Measurements from ENCODE around the gene TAS2R30.
"Not testable (repeated sequence)": the region's sequence is repeated elsewhere in the genome, so short reads cannot be mapped to it uniquely, and the experiment has no call there.

Gene TAS2R30

GRCh38 chr12:11130999-11131398, 3.4 kb downstream of the TAS2R30 start:
- Histone ChIP-seq H3K9me3 (ENCODE audit: control insufficient read depth, insufficient read depth, low read length) (no peaks in the 10 kb centered on the region), H3K4me3 (ENCODE audit: low read depth, low read length) (no peak overlapping the region), H3K9ac (ENCODE audit: low read depth, low read length) (no peak overlapping the region), H3K36me3 (ENCODE audit: control insufficient read depth, insufficient read depth, low read length) (no peaks in the 10 kb centered on the region), H3K27ac (ENCODE audit: low read depth, low read length) (no peak overlapping the region), H3K4me1 (ENCODE audit: control insufficient read depth, insufficient read depth, low read length) (no peaks in the 10 kb centered on the region), H3K27me3 (ENCODE audit: control insufficient read depth, insufficient read depth, low read length) (no peaks in the 10 kb centered on the region)

- Histone ChIP-seq H3K9me3 (ENCODE audit: control insufficient read depth, insufficient read depth, low read length) (no peaks in the 10 kb centered on the region), H3K4me3 (ENCODE audit: low read depth, low read length) (no peak overlapping the region), H3K9ac (ENCODE audit: low read depth, low read length) (no peak overlapping the region), H3K27ac (ENCODE audit: low read depth, low read length) (no peak overlapping the region), H3K36me3 (ENCODE audit: control insufficient read depth, insufficient read depth, low read length) (no peaks in the 10 kb centered on the region), H3K4me1 (ENCODE audit: control insufficient read depth, insufficient read depth, low read length) (no peaks in the 10 kb centered on the region), H3K27me3 (ENCODE audit: control insufficient read depth, insufficient read depth, low read length) (no peaks in the 10 kb centered on the region)
Measured at GRCh38 chr12:11130382-11130781, 4.1 kb downstream of the TAS2R30 start.

- H3K27me3 ChIP-seq (ENCODE audit: control insufficient read depth, insufficient read depth, low read length); H3K4me1 ChIP-seq (ENCODE audit: control insufficient read depth, insufficient read depth, low read length); H3K27ac ChIP-seq (ENCODE audit: low read depth, low read length); H3K4me3 ChIP-seq (ENCODE audit: low read depth, low read length); H3K9ac ChIP-seq (ENCODE audit: low read depth, low read length); H3K9me3 ChIP-seq (ENCODE audit: control insufficient read depth, insufficient read depth, low read length); H3K36me3 ChIP-seq (ENCODE audit: control insufficient read depth, insufficient read depth, low read length): not testable (repeated sequence)
Measured at GRCh38 chr12:11114130-11114529, 20.3 kb downstream of the TAS2R30 start.

GRCh38 chr12:11111213-11111612, 23.2 kb downstream of the TAS2R30 start:
- not testable (repeated sequence) for H3K9me3 ChIP-seq (ENCODE audit: control insufficient read depth, insufficient read depth, low read length); H3K4me3 ChIP-seq (ENCODE audit: low read depth, low read length); H3K27me3 ChIP-seq (ENCODE audit: control insufficient read depth, insufficient read depth, low read length); H3K36me3 ChIP-seq (ENCODE audit: control insufficient read depth, insufficient read depth, low read length); H3K27ac ChIP-seq (ENCODE audit: low read depth, low read length); H3K4me1 ChIP-seq (ENCODE audit: control insufficient read depth, insufficient read depth, low read length); H3K9ac ChIP-seq (ENCODE audit: low read depth, low read length)

GRCh38 chr12:11108862-11109261, 25.6 kb downstream of the TAS2R30 start:
- Histone ChIP-seq H3K9me3 (ENCODE audit: control insufficient read depth, insufficient read depth, low read length) (peaks cover 4% of the 10 kb centered on the region; the same call in 1 of the 2 replicates), H3K27ac (ENCODE audit: low read depth, low read length) (no peak overlapping the region), H3K27me3 (ENCODE audit: control insufficient read depth, insufficient read depth, low read length) (no peaks in the 10 kb centered on the region), H3K36me3 (ENCODE audit: control insufficient read depth, insufficient read depth, low read length) (peaks cover 8% of the 10 kb centered on the region; the same call in 1 of the 2 replicates), H3K4me3 (ENCODE audit: low read depth, low read length) (no peak overlapping the region), H3K9ac (ENCODE audit: low read depth, low read length) (no peak overlapping the region), H3K4me1 (ENCODE audit: control insufficient read depth, insufficient read depth, low read length) (no peaks in the 10 kb centered on the region)

- Histone ChIP-seq H3K27me3 (ENCODE audit: control insufficient read depth, insufficient read depth, low read length) (no peaks in the 10 kb centered on the region), H3K9ac (ENCODE audit: low read depth, low read length) (no peak overlapping the region), H3K27ac (ENCODE audit: low read depth, low read length) (no peak overlapping the region), H3K9me3 (ENCODE audit: control insufficient read depth, insufficient read depth, low read length) (peaks cover 4% of the 10 kb centered on the region; the same call in 1 of the 2 replicates), H3K36me3 (ENCODE audit: control insufficient read depth, insufficient read depth, low read length) (peaks cover 8% of the 10 kb centered on the region; the same call in 1 of the 2 replicates), H3K4me3 (ENCODE audit: low read depth, low read length) (no peak overlapping the region), H3K4me1 (ENCODE audit: control insufficient read depth, insufficient read depth, low read length) (no peaks in the 10 kb centered on the region)
Measured at GRCh38 chr12:11107719-11108118, 26.7 kb downstream of the TAS2R30 start.

GRCh38 chr12:11106288-11106687, 28.2 kb downstream of the TAS2R30 start:
- H3K27ac ChIP-seq (ENCODE audit: low read depth, low read length), result no peak overlapping the region
- no peak overlapping the region for H3K9ac ChIP-seq (ENCODE audit: low read depth, low read length)
- H3K4me3 ChIP-seq (ENCODE audit: low read depth, low read length), result no peak overlapping the region
- H3K4me1 ChIP-seq (ENCODE audit: control insufficient read depth, insufficient read depth, low read length), result no peaks in the 10 kb centered on the region
- H3K9me3 ChIP-seq (ENCODE audit: control insufficient read depth, insufficient read depth, low read length), result peaks cover 4% of the 10 kb centered on the region; the same call in 1 of the 2 replicates
- no peaks in the 10 kb centered on the region for H3K27me3 ChIP-seq (ENCODE audit: control insufficient read depth, insufficient read depth, low read length)
- peaks cover 8% of the 10 kb centered on the region; the same call in 1 of the 2 replicates for H3K36me3 ChIP-seq (ENCODE audit: control insufficient read depth, insufficient read depth, low read length)

GRCh38 chr12:11105546-11105945, 28.9 kb downstream of the TAS2R30 start:
- Histone ChIP-seq H3K27ac (ENCODE audit: low read depth, low read length) (no peak overlapping the region), H3K9ac (ENCODE audit: low read depth, low read length) (no peak overlapping the region), H3K4me1 (ENCODE audit: control insufficient read depth, insufficient read depth, low read length) (no peaks in the 10 kb centered on the region), H3K27me3 (ENCODE audit: control insufficient read depth, insufficient read depth, low read length) (no peaks in the 10 kb centered on the region), H3K9me3 (ENCODE audit: control insufficient read depth, insufficient read depth, low read length) (peaks cover 4% of the 10 kb centered on the region; the same call in 1 of the 2 replicates), H3K4me3 (ENCODE audit: low read depth, low read length) (no peak overlapping the region), H3K36me3 (ENCODE audit: control insufficient read depth, insufficient read depth, low read length) (peaks cover 8% of the 10 kb centered on the region; the same call in 1 of the 2 replicates)

GRCh38 chr12:11094910-11095309, 39.5 kb downstream of the TAS2R30 start:
- H3K4me3 ChIP-seq (ENCODE audit: low read depth, low read length); H3K9me3 ChIP-seq (ENCODE audit: control insufficient read depth, insufficient read depth, low read length); H3K27me3 ChIP-seq (ENCODE audit: control insufficient read depth, insufficient read depth, low read length); H3K27ac ChIP-seq (ENCODE audit: low read depth, low read length); H3K4me1 ChIP-seq (ENCODE audit: control insufficient read depth, insufficient read depth, low read length); H3K36me3 ChIP-seq (ENCODE audit: control insufficient read depth, insufficient read depth, low read length); H3K9ac ChIP-seq (ENCODE audit: low read depth, low read length): not testable (repeated sequence)

GRCh38 chr12:11092128-11092527, 42.3 kb downstream of the TAS2R30 start, which contains the start of gene TAS2R43:
Gene TAS2R43, minus strand, starts transcription at chr12:11092313. Its CDS starts 84 bp downstream, at chr12:11092229.
- no peaks in the 10 kb centered on the region for H3K9me3 ChIP-seq (ENCODE audit: control insufficient read depth, insufficient read depth, low read length)
- 0 out of 2 replicates have a peak, but pooled peaks cover 2% of the 10 kb centered on the region for H3K36me3 ChIP-seq (ENCODE audit: control insufficient read depth, insufficient read depth, low read length)
- no peaks in the 10 kb centered on the region for H3K4me1 ChIP-seq (ENCODE audit: control insufficient read depth, insufficient read depth, low read length)
- no peak within 1 kb of the TSS for H3K4me3 ChIP-seq (ENCODE audit: low read depth, low read length)
- H3K9ac ChIP-seq (ENCODE audit: low read depth, low read length), result no peak within 1 kb of the TSS
- H3K27ac ChIP-seq (ENCODE audit: low read depth, low read length), result no peak within 1 kb of the TSS
- no peaks in the 10 kb centered on the region for H3K27me3 ChIP-seq (ENCODE audit: control insufficient read depth, insufficient read depth, low read length)

GRCh38 chr12:11089246-11089645, 45.2 kb downstream of the TAS2R30 start:
- Histone ChIP-seq H3K27ac (ENCODE audit: low read depth, low read length) (no peak overlapping the region), H3K9me3 (ENCODE audit: control insufficient read depth, insufficient read depth, low read length) (peaks cover 2% of the 10 kb centered on the region), H3K9ac (ENCODE audit: low read depth, low read length) (no peak overlapping the region), H3K36me3 (ENCODE audit: control insufficient read depth, insufficient read depth, low read length) (0 out of 2 replicates have a peak, but pooled peaks cover 2% of the 10 kb centered on the region), H3K4me3 (ENCODE audit: low read depth, low read length) (no peak overlapping the region), H3K4me1 (ENCODE audit: control insufficient read depth, insufficient read depth, low read length) (no peaks in the 10 kb centered on the region), H3K27me3 (ENCODE audit: control insufficient read depth, insufficient read depth, low read length) (no peaks in the 10 kb centered on the region)

Data from HUES48 (cell line).